Measurements from ENCODE around the gene TBPL2. TPM values are rescaled to one million over a fixed set of nuclear protein-coding genes. Genes with fewer than 3 reads are reported as not detected.
"Not testable (repeated sequence)": the region's sequence is repeated elsewhere in the genome, so short reads cannot be mapped to it uniquely, and the experiment has no call there.

Gene TBPL2
- total RNA-seq, 1 experiment from 2014 or later = not detected

DNA sequence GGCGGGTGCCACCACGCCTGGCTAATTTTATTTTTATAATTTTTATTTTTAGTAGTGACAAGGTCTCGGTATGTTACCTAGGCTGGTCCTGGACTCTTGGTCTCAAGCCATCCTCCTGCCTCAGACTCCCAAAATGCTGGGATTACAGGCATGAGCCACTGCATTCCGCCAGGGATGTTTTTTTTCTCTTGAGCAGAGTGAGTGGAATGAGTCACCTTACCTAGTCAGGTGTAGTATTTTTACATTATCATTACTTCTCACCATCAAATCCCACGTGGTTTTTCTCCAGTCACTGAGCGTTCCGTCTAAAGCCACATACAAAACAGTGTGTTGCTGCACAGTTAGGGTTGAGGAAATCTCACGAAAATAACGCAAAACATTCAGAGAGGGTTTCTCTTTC is 870 bp upstream of the TBPL2 start:
- no peak for DNase-seq (ENCODE audit: low read depth)

DNA sequence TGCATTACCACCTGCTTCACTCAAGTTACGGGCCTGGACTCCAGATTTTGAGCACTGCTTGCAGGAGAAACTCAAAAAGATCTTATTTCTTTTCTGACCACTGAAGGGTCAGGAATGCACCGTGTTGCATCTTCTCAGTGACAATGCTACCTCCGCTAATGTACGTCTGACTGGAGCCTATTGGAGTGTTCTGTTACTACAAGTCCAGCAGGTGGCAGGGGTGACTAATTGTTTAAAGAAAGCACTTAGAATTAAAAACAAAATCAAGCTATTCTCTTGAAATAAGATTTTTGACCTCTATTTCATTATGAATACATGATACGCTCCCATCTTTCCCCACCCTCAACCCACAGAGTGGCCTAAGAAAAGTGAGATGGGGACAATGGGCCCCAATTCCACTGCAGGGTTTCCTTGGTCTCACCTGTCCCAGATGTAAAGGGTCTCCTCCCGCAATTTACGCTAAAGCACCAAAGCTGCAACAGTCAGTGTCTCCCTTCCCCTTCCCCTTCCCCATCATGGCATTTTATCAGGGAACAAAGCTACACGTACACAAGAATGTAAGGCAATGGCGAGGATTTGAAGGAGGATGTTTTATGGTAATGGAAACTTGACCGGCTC is 2.2 kb downstream of the TBPL2 start:
- peak; percentile 46 for DNase-seq (ENCODE audit: low read depth)

DNA sequence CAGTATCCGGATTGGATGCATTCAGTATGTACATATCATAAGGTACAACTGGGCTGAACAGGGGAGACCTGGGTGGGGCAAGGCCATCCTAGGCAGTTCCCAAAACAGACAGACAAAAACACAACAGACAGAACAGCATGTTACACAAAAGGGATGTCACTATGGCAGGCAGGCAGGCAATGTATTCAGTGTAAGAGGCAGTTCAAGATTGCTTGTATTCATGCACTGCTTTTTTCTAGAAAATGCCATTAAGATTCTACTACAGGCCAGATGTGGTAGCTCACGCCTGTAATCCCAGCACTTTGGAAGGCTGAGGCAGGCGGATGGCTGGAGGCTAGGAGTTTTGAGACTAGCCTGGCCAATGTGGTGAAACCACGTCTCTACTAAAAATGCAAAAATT is 3.5 kb downstream of the TBPL2 start:
- DNase-seq (ENCODE audit: low read depth) = no peak

DNA sequence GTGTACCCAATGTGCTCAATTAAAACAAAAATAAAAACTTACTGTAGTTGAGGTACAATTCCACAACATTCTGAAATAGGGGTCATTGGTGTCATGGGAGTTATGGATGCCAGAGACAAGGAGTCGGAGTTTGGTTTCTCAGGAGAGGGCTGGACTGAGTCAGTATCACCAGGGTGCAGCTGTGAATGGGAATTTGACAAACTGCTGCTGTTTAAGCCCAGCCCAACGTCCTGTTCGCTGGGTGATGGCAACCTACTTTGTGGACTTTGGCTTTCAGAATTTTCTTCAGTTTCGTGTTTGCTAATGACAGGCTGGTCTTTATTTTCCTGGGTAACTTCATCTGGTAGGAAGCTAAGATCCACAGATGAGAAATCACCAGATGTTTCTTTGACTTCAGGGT is 3.9 kb downstream of the TBPL2 start:
- no peak for DNase-seq (ENCODE audit: low read depth)

DNA sequence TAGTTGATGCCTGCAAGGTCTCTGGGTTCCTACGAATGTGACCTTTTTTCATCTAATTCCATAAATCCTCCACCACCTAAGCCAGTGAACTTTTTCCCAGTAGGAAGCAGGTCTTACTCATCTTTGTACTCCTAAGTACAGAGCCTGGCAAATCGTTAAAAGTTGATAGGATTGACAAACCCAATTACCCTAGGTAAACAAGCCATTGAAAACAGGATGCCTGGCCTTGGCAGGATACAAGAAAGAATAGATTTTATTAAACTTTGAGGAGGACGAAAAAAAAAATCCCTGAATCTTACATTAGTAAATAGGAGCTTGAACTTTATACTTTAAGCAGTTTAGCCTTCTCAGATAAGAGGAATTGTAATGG is 5.6 kb downstream of the TBPL2 start:
- DNase-seq (ENCODE audit: low read depth) = no peak

DNA sequence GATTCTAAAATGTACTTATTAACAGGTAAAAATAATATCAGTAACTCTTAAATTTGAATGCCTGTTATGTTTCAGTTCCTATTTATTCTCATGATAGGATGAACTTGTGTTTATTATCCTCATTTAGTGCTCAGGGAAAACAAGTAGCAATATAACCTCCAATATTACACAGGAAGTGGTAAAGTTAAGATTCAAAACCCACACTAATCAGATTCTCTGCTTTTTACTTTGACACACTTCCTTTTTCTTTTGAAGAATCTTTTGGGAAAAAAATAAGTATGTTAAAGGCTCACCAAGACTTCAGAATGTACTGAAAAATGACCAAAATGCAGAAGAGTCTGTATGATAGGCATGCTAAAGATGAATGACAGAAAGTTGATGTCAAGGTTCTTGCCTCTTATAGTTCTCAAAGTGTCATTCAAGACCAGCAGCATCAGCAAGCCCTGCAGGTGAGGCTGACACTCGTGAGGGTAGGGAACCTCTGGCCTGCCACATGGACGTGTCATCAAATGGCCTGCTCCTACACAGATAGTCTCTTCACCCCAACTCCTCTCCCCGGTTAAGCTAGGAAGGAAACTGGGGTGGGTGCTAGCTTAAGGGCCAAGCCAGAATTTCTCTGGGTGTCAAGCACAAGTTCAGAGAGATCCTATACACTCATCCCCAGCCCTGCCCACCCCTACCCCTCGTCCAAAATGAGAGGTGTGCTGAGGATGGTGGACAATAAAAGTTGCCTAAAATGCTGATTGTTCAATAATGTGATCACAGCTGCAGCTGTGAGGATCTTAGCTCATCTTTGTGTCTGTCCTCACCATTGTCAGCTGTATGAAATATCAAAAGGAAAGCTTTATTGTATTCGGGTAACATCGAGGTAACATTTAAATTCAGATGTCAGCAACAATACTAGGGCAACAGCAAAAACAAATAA is 6.3 kb downstream of the TBPL2 start:
- DNase-seq (ENCODE audit: low read depth) = no peak

DNA sequence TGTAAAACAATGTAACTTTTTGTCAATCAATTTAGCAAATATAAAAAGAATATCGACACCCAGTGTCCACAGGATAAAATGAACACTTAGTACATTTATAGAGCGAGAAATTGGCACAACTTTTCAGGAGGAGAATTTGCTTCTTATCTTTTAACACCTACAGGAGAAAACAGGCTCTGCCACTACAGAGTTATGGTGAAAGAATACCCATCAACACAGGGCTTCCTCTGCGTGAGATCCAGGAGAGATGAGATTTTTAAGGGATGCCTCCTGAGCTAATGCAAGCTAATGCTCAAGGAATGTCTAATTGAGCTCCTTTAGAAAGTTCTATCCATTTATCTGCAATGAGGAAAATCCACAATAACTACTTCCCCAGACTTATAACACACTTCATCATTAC is 7.8 kb downstream of the TBPL2 start:
- no peak for DNase-seq (ENCODE audit: low read depth)

DNA sequence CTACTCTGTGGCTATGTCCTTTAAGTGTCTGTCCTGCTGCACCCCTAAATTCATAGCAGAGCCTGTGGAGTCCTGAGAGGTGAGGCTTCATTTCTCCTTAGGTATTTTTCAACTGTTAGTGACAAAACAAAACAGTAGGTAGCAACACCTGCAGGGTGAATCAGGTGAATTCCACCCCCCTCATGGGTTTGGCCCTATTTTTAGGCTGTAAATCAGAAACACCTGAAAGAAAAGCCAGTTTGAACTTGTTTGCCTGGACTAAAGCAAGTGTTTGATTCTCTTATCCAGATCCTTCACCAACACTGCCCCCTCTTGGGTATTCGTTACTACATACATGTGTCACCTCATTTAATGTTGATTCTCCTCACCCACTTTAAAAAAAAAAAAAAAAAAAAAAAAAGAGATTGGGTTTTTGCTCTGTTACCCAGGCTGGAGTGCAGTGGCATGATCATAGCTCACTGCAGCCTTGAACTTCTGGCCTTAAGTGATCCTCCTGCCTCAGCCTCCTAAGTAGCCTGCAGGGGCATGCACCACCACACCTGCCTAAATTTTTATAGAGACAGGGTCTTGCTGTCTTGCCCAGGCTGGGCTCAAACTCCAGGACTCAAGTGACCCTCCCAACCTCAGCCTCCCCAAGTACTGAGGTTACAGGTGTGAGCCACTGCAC is 10.3 kb downstream of the TBPL2 start:
- peak; percentile 61 for DNase-seq (ENCODE audit: low read depth)

DNA sequence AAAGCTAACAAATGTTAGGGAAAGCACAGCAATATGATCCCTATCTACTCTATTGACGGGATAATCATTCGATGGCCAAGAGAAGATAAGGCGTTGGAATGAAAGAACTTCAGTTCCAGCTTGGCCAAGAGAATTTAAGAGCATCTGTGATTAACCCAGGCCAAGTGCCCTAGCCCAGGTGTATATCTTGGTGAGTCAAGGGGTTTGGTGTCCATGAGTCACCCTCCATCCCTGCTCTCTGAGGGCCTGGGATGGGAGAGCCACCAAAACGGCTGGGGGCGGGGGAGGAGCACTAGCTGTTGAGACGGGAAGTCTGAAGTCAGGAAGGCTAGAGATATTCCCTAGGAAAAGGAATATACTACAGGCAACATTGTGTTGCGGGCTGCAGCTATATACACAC is 13.0 kb downstream of the TBPL2 start:
- peak; percentile 59 for DNase-seq (ENCODE audit: low read depth)

DNA sequence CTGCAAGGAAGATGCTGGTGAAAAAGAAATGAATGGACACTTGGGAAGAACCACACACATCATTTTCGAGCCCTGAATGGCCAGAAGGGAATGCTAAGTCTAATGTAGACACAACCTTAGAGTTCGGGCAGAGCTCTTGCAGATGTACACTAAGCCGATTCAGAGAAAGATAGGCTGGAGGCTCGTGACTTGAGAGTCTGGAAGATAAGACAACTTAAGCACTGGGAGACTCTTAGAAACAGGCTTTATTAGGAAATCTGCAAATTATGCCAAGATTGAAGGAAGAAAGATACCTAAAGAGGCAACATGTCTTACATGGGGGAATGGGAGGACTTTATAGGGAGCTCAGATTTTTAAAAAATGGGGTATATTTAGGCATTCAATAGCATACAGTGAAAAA is 13.5 kb downstream of the TBPL2 start:
- DNase-seq (ENCODE audit: low read depth) = no peak

DNA sequence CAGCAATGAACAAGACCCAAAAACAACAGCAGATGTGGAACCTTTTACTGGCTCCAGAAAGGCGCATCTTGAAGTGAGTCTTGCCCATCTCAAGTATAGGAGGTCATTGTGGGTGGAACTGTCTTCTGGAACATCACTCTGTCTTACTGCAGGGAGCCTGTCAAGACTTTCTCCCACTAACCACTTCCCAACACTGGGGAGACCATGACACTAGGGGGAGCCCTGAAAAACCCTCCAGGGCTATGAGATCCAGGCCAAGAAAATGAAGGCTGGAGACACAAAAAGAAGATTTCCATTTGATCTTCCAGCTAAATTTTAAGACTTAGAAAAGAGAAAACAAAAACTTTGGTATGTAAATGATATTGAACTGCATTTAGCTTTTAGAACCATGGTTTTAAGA is 15.3 kb downstream of the TBPL2 start:
- DNase-seq (ENCODE audit: low read depth) = no peak

DNA sequence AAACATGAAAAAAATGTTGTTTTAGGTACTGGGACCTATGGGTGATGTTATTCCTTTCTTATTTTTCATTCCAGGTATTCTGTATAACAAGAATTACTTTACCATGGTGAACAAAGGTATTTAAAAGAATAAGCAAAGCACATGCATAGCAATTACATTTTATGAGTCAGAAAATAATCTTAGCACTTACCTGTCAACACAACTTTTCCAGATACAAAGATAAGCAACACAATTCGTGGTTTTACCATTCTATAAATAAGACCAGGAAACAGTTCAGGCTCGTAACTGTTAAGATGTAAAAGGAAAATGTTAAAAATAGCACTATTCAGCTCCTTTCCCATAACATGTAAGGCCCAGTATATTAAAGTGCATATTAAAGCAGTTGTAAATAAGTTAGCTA is 16.4 kb downstream of the TBPL2 start:
- DNase-seq (ENCODE audit: low read depth) = no peak

DNA sequence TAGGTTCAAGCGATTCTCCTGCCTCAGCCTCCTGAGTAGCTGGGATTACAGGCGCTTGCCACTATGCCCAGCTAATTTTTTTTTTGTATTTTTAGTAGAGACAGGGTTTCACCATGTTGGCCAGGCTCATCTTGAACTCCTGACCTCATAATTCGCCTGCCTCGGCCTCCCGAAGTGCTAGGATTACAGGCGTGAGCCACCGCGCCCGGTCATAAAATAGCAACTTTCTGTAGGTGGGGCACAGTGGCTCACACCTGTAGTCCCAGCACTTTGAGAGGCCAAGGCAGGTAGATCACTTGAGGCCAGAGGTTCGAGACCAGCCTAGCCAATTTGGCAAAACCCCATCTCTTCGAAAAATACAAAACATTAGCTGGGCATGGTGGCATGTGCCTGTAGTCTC is 18.1 kb downstream of the TBPL2 start:
- DNase-seq (ENCODE audit: low read depth) = not testable (repeated sequence)

DNA sequence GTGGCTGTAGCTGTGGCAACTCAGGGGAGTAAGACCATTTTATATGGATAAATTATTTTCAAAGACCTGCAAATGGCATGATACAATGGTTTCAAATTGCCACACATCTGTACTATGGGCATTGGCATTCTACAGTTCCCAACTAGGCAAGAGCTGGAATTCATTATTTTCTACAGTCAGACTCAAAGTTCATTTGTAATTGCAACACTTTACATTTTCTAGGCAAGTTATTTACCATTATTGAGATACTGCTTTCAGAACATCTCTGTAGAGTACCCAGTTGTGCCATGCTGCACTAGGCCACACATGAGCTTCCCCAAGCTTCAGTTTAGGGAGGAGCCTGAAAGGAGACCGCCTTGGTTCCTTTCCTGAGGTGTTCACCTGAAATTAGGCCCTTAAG is 20.8 kb downstream of the TBPL2 start:
- DNase-seq (ENCODE audit: low read depth) = no peak

DNA sequence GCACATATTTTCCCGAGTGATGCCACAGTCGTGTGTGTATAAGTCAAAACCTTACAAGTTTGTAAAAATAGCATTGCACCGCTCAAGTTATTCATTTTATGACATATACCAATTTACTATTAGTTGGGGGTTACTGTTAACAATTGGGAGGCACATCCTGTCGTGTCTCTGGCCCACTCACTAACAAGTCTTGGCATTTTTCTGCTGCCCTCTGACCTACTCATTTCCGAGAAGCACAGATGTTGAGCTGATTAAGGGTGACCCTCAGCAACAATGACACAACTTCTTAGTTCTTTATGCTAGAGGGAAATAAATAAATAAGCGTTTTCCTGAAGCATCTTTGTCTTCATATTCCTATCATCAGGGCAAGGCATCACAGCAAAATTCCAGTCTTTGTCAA is 22.0 kb downstream of the TBPL2 start:
- no peak for DNase-seq (ENCODE audit: low read depth)

DNA sequence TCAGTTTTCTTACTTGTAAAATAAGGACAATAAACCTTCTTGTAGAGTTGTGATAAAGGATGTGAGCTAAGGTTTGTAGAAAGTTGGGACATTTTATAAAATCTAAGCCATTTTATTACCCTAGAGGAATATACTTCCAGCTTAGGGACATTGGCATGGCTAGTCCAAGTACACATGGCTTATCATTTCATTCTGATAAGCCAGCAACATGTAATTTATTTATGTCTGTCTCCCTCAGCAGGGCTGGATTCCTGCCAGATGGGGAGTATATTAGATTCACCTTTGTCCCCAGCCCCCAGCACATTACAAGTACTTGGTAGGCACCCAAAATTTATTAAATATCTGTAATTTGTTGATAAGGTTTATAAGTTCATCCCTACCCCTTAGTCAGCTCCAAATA is 22.5 kb downstream of the TBPL2 start:
- no peak for DNase-seq (ENCODE audit: low read depth)

DNA sequence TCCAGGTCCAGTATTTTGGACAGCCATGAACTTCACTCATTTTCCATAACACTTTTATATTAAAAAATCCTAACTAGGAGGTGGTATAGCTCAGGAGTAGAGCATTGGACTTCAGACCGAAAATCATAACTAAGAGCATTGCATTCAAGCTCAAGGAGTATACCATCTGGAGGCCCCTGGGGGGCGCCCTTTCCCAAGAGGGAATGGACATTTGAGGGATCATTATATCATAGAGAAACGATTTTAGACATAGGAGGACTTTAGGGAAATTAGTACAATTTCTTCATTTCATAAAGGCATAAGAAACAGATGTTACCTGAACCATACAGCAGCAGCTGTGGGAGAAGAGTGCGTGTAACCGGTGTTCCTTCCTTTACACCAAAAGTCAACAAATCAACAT is 23.6 kb downstream of the TBPL2 start:
- DNase-seq (ENCODE audit: low read depth) = no peak

DNA sequence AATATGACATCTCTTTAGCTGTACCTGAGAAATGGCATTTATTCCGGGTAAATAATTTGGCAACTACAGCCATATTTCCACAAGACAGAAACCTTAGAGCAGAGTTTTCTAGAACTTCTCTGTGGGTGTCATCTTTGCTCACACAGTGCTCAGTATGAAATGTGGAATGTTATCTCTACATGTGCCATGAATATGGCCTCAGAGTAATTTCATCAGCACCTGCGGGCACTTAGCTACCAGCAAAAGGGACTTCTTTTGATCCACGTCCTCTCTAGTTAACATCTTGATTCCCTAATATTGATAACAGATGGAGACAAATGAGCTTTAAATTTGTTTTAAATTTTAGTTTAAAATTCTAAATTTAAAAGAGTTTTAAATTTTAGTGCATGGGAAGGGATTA is 25.9 kb downstream of the TBPL2 start:
- DNase-seq (ENCODE audit: low read depth) = no peak

DNA sequence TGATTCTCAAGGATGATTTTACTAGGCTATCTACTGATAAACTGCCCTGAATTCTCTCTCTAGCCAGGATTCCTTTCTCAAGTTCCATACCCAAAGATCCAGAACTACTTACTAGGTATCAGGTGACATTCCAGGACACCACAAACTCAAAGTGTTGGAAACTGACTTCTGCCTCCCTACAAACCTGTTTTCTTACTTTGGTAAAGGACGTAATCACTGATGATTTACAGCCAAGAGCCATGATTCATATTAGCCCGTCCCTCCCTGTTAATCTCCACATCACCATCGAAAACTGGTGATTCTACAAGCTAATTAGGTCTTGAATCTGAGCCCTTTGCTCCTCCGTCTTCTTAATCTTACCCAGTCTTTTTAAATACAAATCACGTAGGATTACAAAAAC is 27.7 kb downstream of the TBPL2 start:
- no peak for DNase-seq (ENCODE audit: low read depth)

DNA sequence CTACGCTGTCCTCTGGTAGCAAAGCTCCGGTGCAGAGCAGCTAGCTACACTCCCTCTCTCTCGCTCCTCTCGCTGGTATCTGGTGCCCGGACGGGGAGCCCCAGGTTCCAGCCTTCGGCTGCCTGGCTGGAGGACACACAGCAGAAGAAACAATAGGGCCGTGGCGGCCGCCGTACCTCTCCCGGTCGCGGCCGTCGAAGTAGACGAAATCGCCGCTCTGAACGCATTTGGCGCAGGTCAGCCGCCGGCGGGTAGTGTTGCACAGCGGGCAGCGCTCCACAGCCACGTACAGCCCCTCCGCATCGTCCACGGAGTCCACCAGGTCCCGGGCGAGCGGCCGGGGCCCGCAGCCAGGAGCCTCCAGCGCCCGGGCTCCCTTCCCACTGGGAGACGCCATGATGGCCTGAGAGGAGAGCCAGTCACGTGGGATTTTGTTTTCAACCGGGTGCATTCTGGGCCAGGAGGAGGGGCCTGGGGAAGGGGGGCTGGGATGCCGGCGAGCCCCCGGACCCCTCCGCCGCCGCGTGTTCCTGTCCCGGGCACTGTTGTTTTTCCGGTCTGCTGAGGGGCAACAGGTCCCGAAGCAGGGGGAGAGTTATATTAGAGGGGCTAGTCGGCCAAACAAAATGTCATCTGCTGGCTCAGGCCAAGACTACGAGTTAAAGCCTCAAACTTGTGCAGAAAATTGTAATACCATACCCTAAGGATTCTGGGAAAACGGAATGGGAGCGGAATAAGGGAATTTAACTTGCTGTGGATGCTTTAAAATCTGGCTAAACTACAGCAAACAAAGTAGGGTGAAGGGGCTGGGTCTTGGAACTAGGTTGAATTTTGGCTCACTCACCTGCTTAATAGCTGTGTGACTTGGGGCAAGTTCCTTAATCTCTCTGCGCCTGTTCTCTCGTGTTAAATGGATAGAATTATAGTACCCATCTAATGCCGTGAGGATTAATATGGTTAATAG is 28.7 kb downstream of the TBPL2 start, which contains the start of gene ATG14:
TSS of gene ATG14 (minus strand) at position 405 of the 964 bp plus-strand sequence. CDS start at position 397, 8 bp downstream.
- DNase-seq (ENCODE audit: low read depth) = peak; percentile 82

DNA sequence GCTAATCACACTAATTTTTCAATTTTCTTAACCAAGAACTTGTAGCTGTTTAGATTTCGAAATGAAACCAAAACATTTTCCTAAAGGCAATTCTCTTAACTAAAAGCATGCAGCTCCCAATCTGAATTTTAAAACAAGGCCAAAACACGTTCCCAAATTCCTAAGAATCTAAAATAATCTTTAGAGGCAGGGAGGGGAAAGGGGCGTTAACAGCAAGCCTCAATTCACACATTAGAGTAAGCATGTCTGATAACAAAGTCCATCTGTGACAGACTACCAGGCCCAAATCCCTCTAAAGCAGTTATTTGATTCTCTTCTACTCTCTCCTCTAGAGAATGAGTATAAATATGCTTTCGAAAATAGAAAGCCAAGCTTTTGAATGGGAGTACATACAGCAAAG is 29.5 kb downstream of the TBPL2 start:
- no peak for DNase-seq (ENCODE audit: low read depth)

All from HT1080 (cell line).